Measurements from ENCODE around the gene SLC39A9.
A peak's percentile ranks its signal among the peaks of the same experiment; 100 is the strongest.
"Not testable (repeated sequence)": the region's sequence is repeated elsewhere in the genome, so short reads cannot be mapped to it uniquely, and the experiment has no call there.

The SLC39A9 gene

GRCh38 chr14:69428289-69428998 is 30.0 kb downstream of the SLC39A9 start:
- no peak for DNase-seq

GRCh38 chr14:69429643-69430042 is 31.2 kb downstream of the SLC39A9 start:
- DNase-seq = no peak

- no peak for DNase-seq
Observed at GRCh38 chr14:69430306-69430939, 31.9 kb downstream of the SLC39A9 start.

GRCh38 chr14:69432364-69432763 is 33.9 kb downstream of the SLC39A9 start:
- no peak for DNase-seq

- DNase-seq = no peak
Observed at GRCh38 chr14:69439521-69440270, 41.2 kb downstream of the SLC39A9 start.

- no peak for DNase-seq
Observed at GRCh38 chr14:69441948-69442347, 43.5 kb downstream of the SLC39A9 start.

GRCh38 chr14:69443296-69443805 is 44.9 kb downstream of the SLC39A9 start:
- DNase-seq = no peak

- DNase-seq = no peak
Observed at GRCh38 chr14:69449216-69449615, 50.7 kb downstream of the SLC39A9 start.

GRCh38 chr14:69451941-69452340 is 53.4 kb downstream of the SLC39A9 start:
- DNase-seq = no peak

- no peak for DNase-seq
Observed at GRCh38 chr14:69458350-69458749, 59.9 kb downstream of the SLC39A9 start.

GRCh38 chr14:69459122-69459521 is 60.6 kb downstream of the SLC39A9 start:
- DNase-seq = no peak

- DNase-seq = peak; percentile 85
Observed at GRCh38 chr14:69460093-69460701, 61.7 kb downstream of the SLC39A9 start.

GRCh38 chr14:69464379-69464778 is 65.9 kb downstream of the SLC39A9 start:
- DNase-seq = no peak

GRCh38 chr14:69464829-69465228 is 66.3 kb downstream of the SLC39A9 start:
- DNase-seq = no peak

GRCh38 chr14:69468949-69469348 is 70.5 kb downstream of the SLC39A9 start:
- DNase-seq = no peak

- no peak for DNase-seq
Observed at GRCh38 chr14:69471436-69471835, 72.9 kb downstream of the SLC39A9 start.

- DNase-seq = no peak
Observed at GRCh38 chr14:69471916-69472315, 73.4 kb downstream of the SLC39A9 start.

- DNase-seq = no peak
Observed at GRCh38 chr14:69473260-69473659, 74.8 kb downstream of the SLC39A9 start.

GRCh38 chr14:69473946-69474345 is 75.5 kb downstream of the SLC39A9 start:
- no peak for DNase-seq

GRCh38 chr14:69475194-69475818 is 76.8 kb downstream of the SLC39A9 start:
- DNase-seq = peak; percentile 84

- not testable (repeated sequence) for DNase-seq
Observed at GRCh38 chr14:69476824-69477450, 78.4 kb downstream of the SLC39A9 start.

- not testable (repeated sequence) for DNase-seq
Observed at GRCh38 chr14:69478055-69478454, 79.6 kb downstream of the SLC39A9 start.
